Calu3 (cell line): ENCODE data around the gene AIF1. TPM values are rescaled to one million over a fixed set of nuclear protein-coding genes. Genes with fewer than 3 reads are reported as not detected.

ENCODE experiments used
- BruUV-seq: library from RNA; stranded (reverse); fragments of 400-500 nt; replicated peaks from 2 replicates; lab custom pipeline; 2021; lab: Mats Ljungman, UMichigan
- CTCF ChIA-PET: fragments of 300-600 bp; sonication (Branson Sonifier 250); formaldehyde crosslinking; loops from one replicate; lab custom pipeline; 2022; ENCODE audit warnings: antibody characterized with exemption; lab: Charles Lee
- DNase-seq: peaks from one replicate; pipeline ENCODE4 v3.0.0; 2022
- H3K27ac Mint-ChIP-seq: one replicate; pipeline ENCODE4 v1.8.0; 2022; ENCODE audit warnings: mixed read lengths; ENCODE audit not compliant: unreplicated experiment
- H3K27me3 Mint-ChIP-seq: one replicate; pipeline ENCODE4 v1.8.0; 2022; ENCODE audit warnings: mixed read lengths; ENCODE audit not compliant: unreplicated experiment
- H3K36me3 Mint-ChIP-seq: one replicate; pipeline ENCODE4 v1.8.0; 2022; ENCODE audit warnings: mild to moderate bottlenecking, moderate library complexity, mixed read lengths; ENCODE audit not compliant: insufficient read depth, unreplicated experiment
- H3K4me1 Mint-ChIP-seq: one replicate; pipeline ENCODE4 v1.8.0; 2022; ENCODE audit warnings: mild to moderate bottlenecking, low read depth, mixed read lengths; ENCODE audit not compliant: unreplicated experiment
- H3K4me3 Mint-ChIP-seq: one replicate; pipeline ENCODE4 v1.8.0; 2022; ENCODE audit warnings: mild to moderate bottlenecking, low read depth, moderate library complexity, mixed read lengths; ENCODE audit not compliant: unreplicated experiment
- H3K9me3 Mint-ChIP-seq: one replicate; pipeline ENCODE4 v1.8.0; 2022; ENCODE audit warnings: low read depth, mixed read lengths; ENCODE audit not compliant: unreplicated experiment
- intact Hi-C: fragments of 100-400 bp; cut with micrococcal nuclease; formaldehyde crosslinking; loops from one replicate; pipeline ENCODE4 v1.10.0; 2022; ENCODE audit not compliant: unreplicated experiment
- total RNA-seq: library from RNA; stranded (reverse); gene quantifications from 2 replicates; pipeline ENCODE4 v1.2.3, GENCODE V29; 2022
- TF ChIP-seq, protein P1 (sequence below): fragments of 200-600 bp; IDR thresholded peaks from one replicate; pipeline ENCODE4 v1.8.0; 2022; ENCODE audit warnings: antibody characterized with exemption; ENCODE audit not compliant: unreplicated experiment

AIF1 gene
- total RNA-seq, 1 experiment from 2014 or later = not detected

DNA sequence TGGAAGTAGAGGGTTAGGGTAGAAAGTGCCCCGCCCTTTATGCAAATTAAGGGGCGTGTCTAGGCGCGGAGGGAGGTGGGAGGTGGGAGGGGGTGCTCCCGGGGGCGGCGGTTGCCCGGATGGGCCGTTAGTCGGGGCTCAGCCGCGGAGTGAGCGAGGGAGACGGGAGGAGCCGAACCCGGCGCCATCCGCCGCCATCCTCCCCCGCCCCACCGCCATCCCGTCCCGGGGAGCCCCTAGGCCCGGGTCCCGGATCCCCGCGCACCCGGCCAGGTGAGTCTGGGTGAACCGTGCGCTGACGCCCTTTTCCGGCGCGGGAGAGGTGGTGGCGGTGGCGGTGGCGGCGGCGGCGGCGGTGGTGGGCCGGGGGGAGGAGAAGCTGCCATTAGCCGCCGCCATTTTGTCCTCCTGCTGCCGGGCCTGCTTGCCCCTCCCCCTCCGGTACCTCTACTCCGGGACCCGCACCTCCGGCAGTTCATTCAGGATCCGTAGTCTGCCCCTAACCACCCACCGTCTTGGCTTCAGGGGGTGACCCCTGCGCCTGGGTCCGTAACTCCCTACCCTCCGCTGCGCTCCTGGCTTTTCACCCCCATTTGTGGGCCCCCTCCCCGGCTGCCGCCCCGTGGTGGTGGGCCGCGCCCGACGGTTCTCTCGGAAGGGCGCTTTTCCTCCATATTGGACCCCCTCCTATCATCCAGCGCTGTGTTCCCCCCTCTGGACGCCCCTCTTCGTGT is 5.7 kb downstream of the AIF1 start, which contains the start of gene PRRC2A:
TSS of gene PRRC2A (plus strand) at position 130 of the 734 bp plus-strand sequence. CDS start 2,075 bp downstream, outside the sequence.
- TF ChIP-seq, protein P1, sequence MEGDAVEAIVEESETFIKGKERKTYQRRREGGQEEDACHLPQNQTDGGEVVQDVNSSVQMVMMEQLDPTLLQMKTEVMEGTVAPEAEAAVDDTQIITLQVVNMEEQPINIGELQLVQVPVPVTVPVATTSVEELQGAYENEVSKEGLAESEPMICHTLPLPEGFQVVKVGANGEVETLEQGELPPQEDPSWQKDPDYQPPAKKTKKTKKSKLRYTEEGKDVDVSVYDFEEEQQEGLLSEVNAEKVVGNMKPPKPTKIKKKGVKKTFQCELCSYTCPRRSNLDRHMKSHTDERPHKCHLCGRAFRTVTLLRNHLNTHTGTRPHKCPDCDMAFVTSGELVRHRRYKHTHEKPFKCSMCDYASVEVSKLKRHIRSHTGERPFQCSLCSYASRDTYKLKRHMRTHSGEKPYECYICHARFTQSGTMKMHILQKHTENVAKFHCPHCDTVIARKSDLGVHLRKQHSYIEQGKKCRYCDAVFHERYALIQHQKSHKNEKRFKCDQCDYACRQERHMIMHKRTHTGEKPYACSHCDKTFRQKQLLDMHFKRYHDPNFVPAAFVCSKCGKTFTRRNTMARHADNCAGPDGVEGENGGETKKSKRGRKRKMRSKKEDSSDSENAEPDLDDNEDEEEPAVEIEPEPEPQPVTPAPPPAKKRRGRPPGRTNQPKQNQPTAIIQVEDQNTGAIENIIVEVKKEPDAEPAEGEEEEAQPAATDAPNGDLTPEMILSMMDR = no peak
- peaks cover 61% of the 10 kb centered on the region for H3K36me3 Mint-ChIP-seq
- intact Hi-C loops = no loop called here
- H3K4me1 Mint-ChIP-seq = peaks cover 13% of the 10 kb centered on the region
- peaks cover 14% of the 10 kb centered on the region for H3K27me3 Mint-ChIP-seq
- no peaks in the 10 kb centered on the region for H3K9me3 Mint-ChIP-seq
- H3K27ac Mint-ChIP-seq = peak within 1 kb of the TSS; percentile 87
- peak within 1 kb of the TSS; percentile 84 for H3K4me3 Mint-ChIP-seq
- no TSS peak for BruUV-seq
- CTCF ChIA-PET = interaction anchor here (0.6 to 2.9 kb wide), 5 partner anchors 17 to 115 kb away, joined by 3 to 15 read pairs (median 5); partner anchors contain the start of genes APOM and BAG6
- DNase-seq = peak; percentile 89

DNA sequence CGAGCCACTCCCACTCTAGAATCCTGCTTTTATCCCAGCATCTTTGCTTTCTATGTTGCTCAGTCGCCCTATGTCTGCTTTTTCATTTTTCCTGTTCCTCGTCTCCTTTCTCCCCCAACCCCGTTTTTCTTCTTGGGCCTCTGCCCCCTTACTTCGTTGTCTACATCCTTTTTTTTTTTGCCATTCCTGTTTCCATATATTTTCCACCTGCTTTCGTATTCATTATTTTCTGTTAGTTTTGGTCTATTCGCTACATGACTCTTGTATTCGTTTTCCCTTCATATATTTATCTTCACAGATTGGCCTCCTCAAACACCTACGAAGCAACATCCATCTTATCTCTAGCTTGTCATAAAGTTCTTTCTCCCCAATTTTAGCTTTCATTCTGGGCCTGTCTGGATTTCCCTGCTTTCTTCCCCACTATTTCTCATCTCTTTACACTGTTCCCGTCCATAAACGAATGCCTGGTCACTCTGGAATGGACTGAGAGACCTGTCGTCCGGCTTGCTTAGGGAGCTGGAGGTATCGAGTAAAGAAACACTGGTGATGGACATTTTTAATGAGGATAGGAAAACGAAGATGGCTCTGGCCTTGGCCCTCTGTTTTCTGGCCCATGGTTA is 6.4 kb downstream of the AIF1 start:
- Mint-ChIP-seq H3K36me3 (peaks cover 67% of the 10 kb centered on the region), H3K27ac (peak overlapping the region; percentile 87), H3K27me3 (peaks cover 7% of the 10 kb centered on the region), H3K4me1 (peaks cover 13% of the 10 kb centered on the region), H3K9me3 (no peaks in the 10 kb centered on the region), H3K4me3 (peak overlapping the region; percentile 84)
- BruUV-seq = TSS peak; percentile 68
- CTCF ChIA-PET = interaction anchor here (0.6 to 2.9 kb wide), 5 partner anchors 12 to 118 kb away, joined by 3 to 15 read pairs (median 4); partner anchors contain the start of gene BAG6
- TF ChIP-seq, protein P1 = no peak
- intact Hi-C loops = no loop called here
- DNase-seq = no peak

DNA sequence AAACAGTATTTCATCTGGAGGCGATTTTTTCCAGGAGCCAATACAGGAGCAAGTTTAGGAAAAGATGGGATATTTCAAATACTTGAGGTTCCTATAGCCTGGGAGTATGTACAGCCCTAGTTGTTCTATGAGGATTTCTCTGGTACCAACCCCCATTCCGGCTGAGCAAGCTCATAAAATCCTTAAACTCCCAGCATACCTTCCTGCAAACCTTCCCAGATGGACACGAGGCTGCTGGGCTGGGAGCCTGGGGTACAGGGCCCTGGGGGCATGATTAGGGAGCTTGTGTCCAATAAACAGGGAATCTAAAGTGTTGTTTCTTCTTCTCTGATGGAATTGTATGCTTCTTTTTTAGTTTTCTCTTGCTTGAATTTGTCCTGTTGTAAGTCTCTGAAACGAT is 7.0 kb downstream of the AIF1 start:
- Mint-ChIP-seq H3K4me1 (peaks cover 13% of the 10 kb centered on the region), H3K36me3 (peaks cover 73% of the 10 kb centered on the region), H3K9me3 (no peaks in the 10 kb centered on the region), H3K27me3 (peaks cover 1% of the 10 kb centered on the region), H3K4me3 (peak overlapping the region; percentile 84), H3K27ac (peak overlapping the region; percentile 87)
- BruUV-seq = no TSS peak
- CTCF ChIA-PET = interaction anchor here (0.8 to 2.9 kb wide), 5 partner anchors 12 to 117 kb away, joined by 3 to 15 read pairs (median 3); partner anchors contain the start of gene BAG6
- intact Hi-C loops = no loop called here
- TF ChIP-seq, protein P1 = no peak
- DNase-seq = no peak

DNA sequence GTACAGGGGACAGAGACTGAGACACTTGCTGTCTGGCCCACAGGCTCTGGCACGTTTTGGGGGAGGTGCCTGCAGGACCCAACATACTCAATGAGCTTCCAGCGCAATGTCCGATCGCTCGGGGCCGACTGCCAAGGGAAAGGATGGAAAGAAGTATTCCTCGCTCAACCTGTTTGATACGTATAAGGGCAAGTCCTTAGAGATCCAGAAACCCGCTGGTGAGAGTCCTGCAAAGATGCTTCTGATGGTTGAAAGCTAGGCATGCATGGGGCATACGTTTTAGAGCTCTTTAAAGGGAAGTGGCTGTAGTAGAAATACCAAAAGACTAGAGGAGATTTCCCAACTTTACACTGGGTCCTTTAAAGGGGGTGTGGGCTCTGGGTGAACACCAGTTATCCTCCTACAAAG is 7.7 kb downstream of the AIF1 start:
- DNase-seq = peak; percentile 51
- H3K27me3 Mint-ChIP-seq = no peaks in the 10 kb centered on the region
- intact Hi-C loops = no loop called here
- TF ChIP-seq, protein P1 = no peak
- peak overlapping the region; percentile 84 for H3K4me3 Mint-ChIP-seq
- BruUV-seq = no TSS peak
- H3K9me3 Mint-ChIP-seq = no peaks in the 10 kb centered on the region
- H3K27ac Mint-ChIP-seq = peak overlapping the region; percentile 87
- peaks cover 18% of the 10 kb centered on the region for H3K4me1 Mint-ChIP-seq
- CTCF ChIA-PET = interaction anchor here (0.6 to 2.9 kb wide), 6 partner anchors 13 to 163 kb away, joined by 3 to 15 read pairs (median 3); partner anchors contain the start of gene BAG6
- peaks cover 80% of the 10 kb centered on the region for H3K36me3 Mint-ChIP-seq
